Measurements from ENCODE around the gene NRARP. TPM values are rescaled to one million over a fixed set of nuclear protein-coding genes. Genes with fewer than 3 reads are reported as not detected.
A peak's percentile ranks its signal among the peaks of the same experiment; 100 is the strongest.

NRARP gene
- total RNA-seq, 1 experiment from 2014 or later, result 22.2 TPM

DNA sequence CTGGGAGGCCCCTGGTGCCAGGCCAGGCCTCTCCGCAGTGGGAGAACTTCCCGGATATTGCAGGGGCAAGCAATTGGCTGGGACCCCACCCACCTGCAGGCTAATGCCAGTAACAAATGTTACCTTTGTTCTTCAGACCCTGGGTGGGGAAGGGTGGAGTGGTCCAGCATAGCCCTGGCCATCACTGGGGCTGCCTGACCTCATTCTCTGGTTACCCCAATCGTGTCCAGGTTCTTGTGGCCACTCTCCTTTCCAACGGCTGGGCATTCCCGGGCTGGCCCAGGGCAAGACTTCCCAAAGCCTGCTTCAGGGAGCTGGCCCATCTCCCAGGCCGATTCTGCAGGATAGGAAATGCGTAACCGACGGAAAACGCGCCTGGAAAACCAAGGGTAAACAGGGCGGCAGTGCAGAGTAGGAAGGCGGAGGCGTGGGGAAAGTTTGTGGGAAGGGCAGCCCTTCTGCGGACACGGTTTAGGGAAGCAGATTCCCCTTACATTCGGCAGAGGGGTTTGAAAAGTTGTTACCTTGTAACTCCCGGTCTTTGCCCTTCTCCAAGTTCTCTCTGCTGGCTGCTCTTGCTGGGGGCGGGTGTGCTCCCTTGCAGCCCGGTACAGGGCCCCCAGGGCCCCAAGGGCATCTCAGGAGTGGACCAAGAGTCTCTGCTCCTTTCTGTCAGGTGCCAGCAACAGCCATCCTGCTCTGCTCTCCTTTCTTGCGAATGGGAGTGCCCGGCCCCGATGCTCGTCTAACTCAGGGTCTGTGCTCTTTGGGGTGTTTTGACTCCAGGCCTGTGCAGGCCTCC lies 3.5 kb downstream of the NRARP start:
- no peaks in the 10 kb centered on the region for H3K9me2 ChIP-seq (ENCODE audit: insufficient read depth)
- no peak overlapping the region for H2AFZ ChIP-seq (ENCODE audit: low read depth, low read length, poor library complexity, severe bottlenecking)
- H3K36me3 ChIP-seq (ENCODE audit: control insufficient read depth in 1 of 2, insufficient read depth in 2 of 2, low read length in 2 of 2), result no peaks in the 10 kb centered on the region
- H4K20me1 ChIP-seq (ENCODE audit: insufficient read depth), result peaks cover 2% of the 10 kb centered on the region; the same call in 1 of the 2 replicates
- peaks cover 17% of the 10 kb centered on the region for H3K79me2 ChIP-seq (ENCODE audit: insufficient read depth, low read length)
- intact Hi-C loops (cut with micrococcal nuclease), result no loop called here
- H3K4me2 ChIP-seq (ENCODE audit: low read length), result no peak overlapping the region
- no peak for ATAC-seq
- DNase-seq (ENCODE audit: low read depth, low spot score), result no peak
- H3K9me3 ChIP-seq (ENCODE audit: control insufficient read depth in 1 of 2, insufficient read depth in 1 of 2, low read depth in 1 of 2, low read length in 2 of 2), result no peaks in the 10 kb centered on the region
- no peak overlapping the region for H3K27ac ChIP-seq (ENCODE audit: low read depth, low read length)
- no peak overlapping the region for H3K4me3 ChIP-seq (replicated peaks in 1 of 2; ENCODE audit: low read depth in 1 of 2, low read length in 2 of 2)
- H3K9ac ChIP-seq (ENCODE audit: low read length), result no peak overlapping the region
- ChIA-PET POLR2A (no interaction called here), RAD21 (ENCODE audit: low non-redundant PET in 1 of 2, low total read pairs in 2 of 2, uncharacterized antibody in 2 of 2, unreplicated experiment in 2 of 2) (no interaction called here), CTCF (no interaction called here)
- H3K4me1 ChIP-seq (ENCODE audit: control insufficient read depth in 1 of 2, insufficient read depth in 2 of 2, low read length in 2 of 2), result peaks cover 32 to 72% of the 10 kb centered on the region in 2 experiments
- no TSS peak for BruUV-seq (replicated peaks)
- no peaks in the 10 kb centered on the region for H3K27me3 ChIP-seq (ENCODE audit: insufficient read depth, low read length)
- TF ChIP-seq ZFX (IDR thresholded peaks at IDR 0.05), result no peak

DNA sequence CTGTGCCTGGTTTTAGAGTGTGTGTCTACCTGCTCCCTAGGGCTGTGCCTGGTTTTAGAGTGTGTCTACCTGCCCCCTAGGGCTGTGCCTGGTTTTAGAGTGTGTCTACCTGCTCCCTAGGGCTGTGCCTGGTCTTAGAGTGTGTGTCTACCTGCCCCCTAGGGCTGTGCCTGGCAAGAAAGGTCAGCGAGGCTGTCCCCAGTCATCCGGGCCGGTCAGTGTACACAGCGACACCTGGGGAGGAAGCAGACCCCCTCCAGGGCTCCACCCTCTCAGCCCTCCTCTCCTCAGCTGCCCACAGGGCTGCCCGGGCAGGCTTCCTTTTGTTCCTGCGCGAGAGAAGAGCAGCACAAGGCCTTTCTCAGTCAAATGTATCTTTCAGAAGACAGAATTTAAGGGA lies 4.1 kb downstream of the NRARP start:
- intact Hi-C loops (cut with micrococcal nuclease), result no loop called here

More for the DNA sequence above, 4.1 kb downstream of the NRARP start:
- POLR2A ChIA-PET, result interaction anchor here (1.0 kb wide), 1 partner anchor 11 kb away, joined by 3 read pairs; no protein-coding TSS in a partner anchor
- BruUV-seq (replicated peaks), result no TSS peak
- no peak for DNase-seq (ENCODE audit: low read depth, low spot score)
- H3K4me3 ChIP-seq (replicated peaks in 1 of 2; ENCODE audit: low read depth in 1 of 2, low read length in 2 of 2), result no peak overlapping the region
- no peak overlapping the region for H3K4me2 ChIP-seq (ENCODE audit: low read length)
- peak overlapping the region; percentile 14; the same call in 1 of the 2 replicates for H3K27ac ChIP-seq (ENCODE audit: low read depth, low read length)
- H3K9me3 ChIP-seq (ENCODE audit: control insufficient read depth in 1 of 2, insufficient read depth in 1 of 2, low read depth in 1 of 2, low read length in 2 of 2), result no peaks in the 10 kb centered on the region
- H3K9me2 ChIP-seq (ENCODE audit: insufficient read depth), result no peaks in the 10 kb centered on the region
- ATAC-seq, result no peak
- CTCF ChIA-PET, result no interaction called here
- H3K9ac ChIP-seq (ENCODE audit: low read length), result no peak overlapping the region
- H2AFZ ChIP-seq (ENCODE audit: low read depth, low read length, poor library complexity, severe bottlenecking), result no peak overlapping the region
- no peak for TF ChIP-seq RAD21 (IDR thresholded peaks at IDR 0.05; ENCODE audit: low read depth)
- TF ChIP-seq TCF7L2 (IDR thresholded peaks at IDR 0.05; ENCODE audit: borderline replicate concordance, extremely low read depth, insufficient read depth, insufficient read length), result no peak
- TF ChIP-seq SP1 (IDR thresholded peaks at IDR 0.05; ENCODE audit: low read depth), result no peak
- no peak for TF ChIP-seq CBX3 (IDR thresholded peaks at IDR 0.05; ENCODE audit: low read depth)
- no peak for TF ChIP-seq POLR2AphosphoS5 (IDR thresholded peaks at IDR 0.05; ENCODE audit: low read depth, low read length)
- TF ChIP-seq ZNF274 (IDR thresholded peaks at IDR 0.05; ENCODE audit: low read depth, low read length), result no peak
- TF ChIP-seq JUND (IDR thresholded peaks at IDR 0.05), result no peak
- TF ChIP-seq, protein P1, sequence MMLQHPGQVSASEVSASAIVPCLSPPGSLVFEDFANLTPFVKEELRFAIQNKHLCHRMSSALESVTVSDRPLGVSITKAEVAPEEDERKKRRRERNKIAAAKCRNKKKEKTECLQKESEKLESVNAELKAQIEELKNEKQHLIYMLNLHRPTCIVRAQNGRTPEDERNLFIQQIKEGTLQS (IDR thresholded peaks at IDR 0.05), result no peak
- no peak for TF ChIP-seq EGR1 (IDR thresholded peaks at IDR 0.05; ENCODE audit: low read depth)
- TF ChIP-seq EZH2 (IDR thresholded peaks at IDR 0.05), result no peak
- no peak for TF ChIP-seq CEBPB (IDR thresholded peaks at IDR 0.05; ENCODE audit: low read depth)
- no peak for TF ChIP-seq ZFX (IDR thresholded peaks at IDR 0.05)
- TF ChIP-seq POLR2A (IDR thresholded peaks at IDR 0.05; ENCODE audit: borderline replicate concordance, extremely low read depth, insufficient read depth, insufficient read length), result no peak
- TF ChIP-seq, protein P2, sequence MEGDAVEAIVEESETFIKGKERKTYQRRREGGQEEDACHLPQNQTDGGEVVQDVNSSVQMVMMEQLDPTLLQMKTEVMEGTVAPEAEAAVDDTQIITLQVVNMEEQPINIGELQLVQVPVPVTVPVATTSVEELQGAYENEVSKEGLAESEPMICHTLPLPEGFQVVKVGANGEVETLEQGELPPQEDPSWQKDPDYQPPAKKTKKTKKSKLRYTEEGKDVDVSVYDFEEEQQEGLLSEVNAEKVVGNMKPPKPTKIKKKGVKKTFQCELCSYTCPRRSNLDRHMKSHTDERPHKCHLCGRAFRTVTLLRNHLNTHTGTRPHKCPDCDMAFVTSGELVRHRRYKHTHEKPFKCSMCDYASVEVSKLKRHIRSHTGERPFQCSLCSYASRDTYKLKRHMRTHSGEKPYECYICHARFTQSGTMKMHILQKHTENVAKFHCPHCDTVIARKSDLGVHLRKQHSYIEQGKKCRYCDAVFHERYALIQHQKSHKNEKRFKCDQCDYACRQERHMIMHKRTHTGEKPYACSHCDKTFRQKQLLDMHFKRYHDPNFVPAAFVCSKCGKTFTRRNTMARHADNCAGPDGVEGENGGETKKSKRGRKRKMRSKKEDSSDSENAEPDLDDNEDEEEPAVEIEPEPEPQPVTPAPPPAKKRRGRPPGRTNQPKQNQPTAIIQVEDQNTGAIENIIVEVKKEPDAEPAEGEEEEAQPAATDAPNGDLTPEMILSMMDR (IDR thresholded peaks at IDR 0.05 in 2 of 3, conservative IDR thresholded peaks at IDR 0.05 in 1 of 3; ENCODE audit: borderline replicate concordance in 1 of 3, insufficient read depth in 1 of 3, low read depth in 2 of 3, low read length in 2 of 3), result no peak
- H3K79me2 ChIP-seq (ENCODE audit: insufficient read depth, low read length), result peaks cover 17% of the 10 kb centered on the region
- H4K20me1 ChIP-seq (ENCODE audit: insufficient read depth), result peaks cover 2% of the 10 kb centered on the region; the same call in 1 of the 2 replicates
- peaks cover 31 to 69% of the 10 kb centered on the region in 2 experiments for H3K4me1 ChIP-seq (ENCODE audit: control insufficient read depth in 1 of 2, insufficient read depth in 2 of 2, low read length in 2 of 2)
- no peaks in the 10 kb centered on the region for H3K27me3 ChIP-seq (ENCODE audit: insufficient read depth, low read length)
- H3K36me3 ChIP-seq (ENCODE audit: control insufficient read depth in 1 of 2, insufficient read depth in 2 of 2, low read length in 2 of 2), result no peaks in the 10 kb centered on the region
- RAD21 ChIA-PET (ENCODE audit: low non-redundant PET in 1 of 2, low total read pairs in 2 of 2, uncharacterized antibody in 2 of 2, unreplicated experiment in 2 of 2), result no interaction called here
